Liver (tissue), 9 donors: Measurements from ENCODE around the gene MYOCOS. TPM values are rescaled to one million over a fixed set of nuclear protein-coding genes. Genes with fewer than 3 reads are reported as not detected.

Experiments
- DNase-seq: peaks from one replicate; pipeline ENCODE4 v3.0.0-alpha.2; 2017; ENCODE audit warnings: low spot score
- H3K27ac ChIP-seq, 2 donors: one replicate each; pipeline ENCODE4 v1.7.0; 2013; ENCODE audit warnings: inconsistent platforms in 2 of 2, low read length in 2 of 2, control low read depth in 1 of 2, low read depth in 1 of 2, mild to moderate bottlenecking in 1 of 2
- H3K27me3 ChIP-seq, 4 donors: one replicate each; pipeline versions ENCODE4 v1.6.1 to v1.7.0; 2013; ENCODE audit warnings: low read length in 3 of 4, inconsistent platforms in 1 of 4, mild to moderate bottlenecking in 1 of 4, moderate library complexity in 1 of 4; ENCODE audit not compliant: control insufficient read depth in 4 of 4, insufficient read depth in 4 of 4
- H3K36me3 ChIP-seq, 4 donors: one replicate each; pipeline versions ENCODE4 v1.6.1 to v1.7.0; 2013; ENCODE audit warnings: low read length in 3 of 4, mild to moderate bottlenecking in 3 of 4, low read depth in 1 of 4, moderate library complexity in 1 of 4; ENCODE audit not compliant: control insufficient read depth in 4 of 4, insufficient read depth in 3 of 4
- H3K4me1 ChIP-seq, 4 donors: one replicate each; pipeline versions ENCODE4 v1.6.1 to v1.7.0; 2013; ENCODE audit warnings: low read length in 3 of 4, mild to moderate bottlenecking in 3 of 4, moderate library complexity in 1 of 4; ENCODE audit not compliant: control insufficient read depth in 4 of 4, insufficient read depth in 4 of 4
- H3K4me3 ChIP-seq, 3 donors: one replicate each; pipeline versions ENCODE4 v1.6.1 to v1.7.0; 2013; ENCODE audit warnings: low read length in 3 of 3, control low read depth in 1 of 3, low read depth in 1 of 3, mild to moderate bottlenecking in 1 of 3
- H3K9ac ChIP-seq, 2 donors: one replicate each; pipeline ENCODE4 v1.7.0; 2013; ENCODE audit warnings: low read length in 2 of 2, mild to moderate bottlenecking in 2 of 2, moderate library complexity in 2 of 2, control low read depth in 1 of 2, low read depth in 1 of 2
- H3K9me3 ChIP-seq, 4 donors: one replicate each; pipeline versions ENCODE4 v1.6.1 to v1.7.0; 2013; ENCODE audit warnings: low read length in 3 of 4; ENCODE audit not compliant: control insufficient read depth in 4 of 4
- ATF3 ChIP-seq: IDR thresholded peaks from 2 replicates; pipeline ENCODE4 v1.6.1; 2016; ENCODE audit warnings: antibody characterized with exemption
- CTCF ChIP-seq: fragments of 150-350 bp; IDR thresholded peaks from 2 replicates; pipeline ENCODE4 v1.5.1; 2017; ENCODE audit warnings: improper control_type of control experiment, low read depth, low read length; ENCODE audit not compliant: missing input control
- EGR1 ChIP-seq, 2 donors: IDR thresholded peaks; 2 replicates each; pipeline ENCODE4 v1.6.1; 2016 to 2018; ENCODE audit warnings: antibody characterized with exemption in 2 of 2, low read depth in 2 of 2
- GABPA ChIP-seq, 2 donors: IDR thresholded peaks in 1 of 2; conservative IDR thresholded peaks in 1 of 2; 2 replicates each; pipeline ENCODE4 v1.6.1; 2016; ENCODE audit warnings: antibody characterized with exemption in 2 of 2, mild to moderate bottlenecking in 1 of 2, moderate library complexity in 1 of 2
- HNF4A ChIP-seq, 2 donors: conservative IDR thresholded peaks; 2 replicates each; pipeline ENCODE4 v1.6.1; 2016; ENCODE audit warnings: antibody characterized with exemption in 2 of 2, mild to moderate bottlenecking in 2 of 2
- HNF4G ChIP-seq: IDR thresholded peaks from 2 replicates; pipeline ENCODE4 v1.6.1; 2016; ENCODE audit warnings: antibody characterized with exemption
- JUND ChIP-seq, 2 donors: IDR thresholded peaks; 2 replicates each; pipeline ENCODE4 v1.6.1; 2016; ENCODE audit warnings: antibody characterized with exemption in 2 of 2
- MAX ChIP-seq: IDR thresholded peaks from 2 replicates; pipeline ENCODE4 v1.6.1; 2016; ENCODE audit warnings: antibody characterized with exemption
- NR2F2 ChIP-seq: IDR thresholded peaks from 2 replicates; pipeline ENCODE4 v1.6.1; 2016; ENCODE audit warnings: antibody characterized with exemption
- RAD21 ChIP-seq, 2 donors: IDR thresholded peaks; 2 replicates each; pipeline ENCODE4 v1.6.1; 2016; ENCODE audit warnings: antibody characterized with exemption in 2 of 2, mild to moderate bottlenecking in 2 of 2
- REST ChIP-seq: IDR thresholded peaks from 2 replicates; pipeline ENCODE4 v1.6.1; 2016; ENCODE audit warnings: antibody characterized with exemption, mild to moderate bottlenecking
- RXRA ChIP-seq, 2 donors: IDR thresholded peaks; 2 replicates each; pipeline ENCODE4 v1.6.1; 2017 to 2018; ENCODE audit warnings: antibody characterized with exemption in 2 of 2, mild to moderate bottlenecking in 1 of 2
- SP1 ChIP-seq: IDR thresholded peaks from 2 replicates; pipeline ENCODE4 v1.6.1; 2018; ENCODE audit warnings: antibody characterized with exemption, mild to moderate bottlenecking
- TAF1 ChIP-seq: conservative IDR thresholded peaks from 2 replicates; pipeline ENCODE4 v1.6.1; 2016; ENCODE audit warnings: antibody characterized with exemption, mild to moderate bottlenecking
- YY1 ChIP-seq: IDR thresholded peaks from 2 replicates; pipeline ENCODE4 v1.6.1; 2016; ENCODE audit warnings: antibody characterized with exemption, mild to moderate bottlenecking
- ZBTB33 ChIP-seq: IDR thresholded peaks from 2 replicates; pipeline ENCODE4 v1.6.1; 2016; ENCODE audit warnings: antibody characterized with exemption
- WGBS: extraction: QIAGEN DNeasy Blood & Tissue Kit; methylation state at CpG from one replicate; pipeline ENCODE4 v1.1.7; 2013; 5-methylcytosine and 5-hydroxymethylcytosine counted together
- polyA plus RNA-seq, 2 donors: library from polyadenylated mRNA; stranded (reverse) in 1 of 2; unstranded in 1 of 2; fragments of 200-250 nt in 1 of 2; fragments of >200 nt in 1 of 2; fragmentation: Nextera tagmentation in 1 of 2; extraction: Ambion mirVana in 1 of 2; gene quantifications; one replicate each; pipeline versions ENCODE4 v1.2.1 to v1.2.3, GENCODE V29; 2013 to 2015
- total RNA-seq, 2 donors: library from RNA; depleted of rRNA; stranded (reverse); fragments of >200 nt; gene quantifications; one replicate each; pipeline ENCODE4 v1.2.3, GENCODE V29; 2014
- donor health status: healthy.
- donor health status: healthy.
- donor health status: healthy.
- donor health status: healthy.
- donor health status: healthy.

Gene MYOCOS
- total and polyA plus RNA-seq, 4 donors = 0.08 TPM; not detected in 3

GRCh38 chr1:171663854-171664575 is 42.0 kb downstream of the MYOCOS start:
- Histone ChIP-seq H3K9me3 (no peaks in the 10 kb centered on the region), H3K9ac (no peak overlapping the region), H3K27ac (no peak overlapping the region), H3K4me3 (no peak overlapping the region), H3K36me3 (no peaks in the 10 kb centered on the region), H3K4me1 (no peaks in the 10 kb centered on the region), H3K27me3 (no peaks in the 10 kb centered on the region)
- WGBS = 63% methylated on average over 4 of the region's 4 CpGs
- no peak for DNase-seq
- no peak for TF ChIP-seq HNF4A (conservative IDR thresholded peaks at IDR 0.05)
- TF ChIP-seq RAD21 (IDR thresholded peaks at IDR 0.05) = no peak
- no peak for TF ChIP-seq SP1
- TF ChIP-seq HNF4G = no peak
- TF ChIP-seq TAF1 = no peak
- TF ChIP-seq JUND (IDR thresholded peaks at IDR 0.05) = no peak
- no peak for TF ChIP-seq ZBTB33
- no peak for TF ChIP-seq ATF3
- no peak for TF ChIP-seq EGR1 (IDR thresholded peaks at IDR 0.05; ENCODE audit: low read depth in 2 of 2)
- no peak for TF ChIP-seq YY1
- no peak for TF ChIP-seq REST
- TF ChIP-seq MAX = no peak
- TF ChIP-seq CTCF = no peak
- no peak for TF ChIP-seq GABPA (IDR thresholded peaks at IDR 0.05 in 1 of 2, conservative IDR thresholded peaks at IDR 0.05 in 1 of 2)
- TF ChIP-seq RXRA (IDR thresholded peaks at IDR 0.05) = no peak
- no peak for TF ChIP-seq NR2F2
